Spleen (tissue), 11 donors: ENCODE measurements around the gene KLF2. TPM values are rescaled to one million over a fixed set of nuclear protein-coding genes. Genes with fewer than 3 reads are reported as not detected.

Experiments
- DNase-seq: peaks from one replicate; pipeline ENCODE4 v3.0.0-alpha.2; 2020
- H3K27ac ChIP-seq, 8 donors: fragments of 200-600 bp; sonication (generic) in 7 of 8; 1 replicate in 4 of 8; 2 replicates in 4 of 8; pipeline versions ENCODE4 v1.5.0 to v1.8.0; 2016 to 2021; ENCODE audit warnings: inconsistent platforms in 4 of 8, mild to moderate bottlenecking in 4 of 8, moderate library complexity in 1 of 8
- H3K27me3 ChIP-seq, 7 donors: fragments of 200-600 bp; sonication (generic) in 6 of 7; replicated peaks in 1 of 7; 1 replicate in 4 of 7; 2 replicates in 3 of 7; pipeline versions ENCODE4 v1.5.0 to v1.8.0; 2016 to 2021; ENCODE audit warnings: inconsistent platforms in 3 of 7, mild to moderate bottlenecking in 1 of 7
- H3K36me3 ChIP-seq, 6 donors: fragments of 200-600 bp; sonication (generic) in 5 of 6; 1 replicate in 4 of 6; 2 replicates in 2 of 6; pipeline versions ENCODE4 v1.5.0 to v1.8.0; 2016 to 2021; ENCODE audit warnings: inconsistent platforms in 2 of 6
- H3K4me1 ChIP-seq, 6 donors: fragments of 200-600 bp; sonication (generic) in 5 of 6; 1 replicate in 3 of 6; 2 replicates in 3 of 6; pipeline versions ENCODE4 v1.5.0 to v1.8.0; 2016 to 2021; ENCODE audit warnings: inconsistent platforms in 3 of 6
- H3K4me3 ChIP-seq, 8 donors: fragments of 200-600 bp; sonication (generic) in 7 of 8; 1 replicate in 4 of 8; 2 replicates in 4 of 8; pipeline versions ENCODE4 v1.5.0 to v1.8.0; 2016 to 2021; ENCODE audit warnings: inconsistent platforms in 4 of 8, mild to moderate bottlenecking in 4 of 8, moderate library complexity in 2 of 8
- H3K9me3 ChIP-seq, 8 donors: fragments of 200-600 bp; sonication (generic) in 7 of 8; 1 replicate in 4 of 8; 2 replicates in 4 of 8; pipeline versions ENCODE4 v1.5.0 to v1.8.0; 2016 to 2021; ENCODE audit warnings: inconsistent platforms in 4 of 8
- CTCF ChIP-seq, 11 experiments: fragments of 200-600 bp in 7 of 11; fragments of 450-650 bp in 4 of 11; sonication (generic) in 4 of 11; IDR thresholded peaks in 8 of 11; conservative IDR thresholded peaks in 3 of 11; 1 replicate in 7 of 11; 2 replicates in 4 of 11; pipeline versions ENCODE4 v1.4.0 to v1.8.0; 2016 to 2021; ENCODE audit warnings: antibody characterized with exemption in 11 of 11, inconsistent platforms in 4 of 11, mild to moderate bottlenecking in 1 of 11
- POLR2A ChIP-seq, 3 donors: fragments of 450-650 bp; IDR thresholded peaks; one replicate each; pipeline ENCODE4 v1.5.1; 2017; ENCODE audit warnings: antibody characterized with exemption in 3 of 3, mild to moderate bottlenecking in 1 of 3
- POLR2AphosphoS5 ChIP-seq, 3 donors: sonication (generic); formaldehyde crosslinking; IDR thresholded peaks; one replicate each; pipeline ENCODE4 v1.5.1; 2017; ENCODE audit warnings: antibody characterized with exemption in 3 of 3
- WGBS, 5 donors: extraction: QIAGEN DNeasy Blood & Tissue Kit in 3 of 5; methylation state at CpG; one replicate each; pipeline versions ENCODE4 v1.1.5 to v1.1.7; 2013 to 2018; 5-methylcytosine and 5-hydroxymethylcytosine counted together
- intact Hi-C: fragments of 100-400 bp; cut with DNase I; formaldehyde crosslinking; loops from one replicate; pipeline ENCODE4 v1.15.0; 2023; ENCODE audit warnings: low total_unique reads
- polyA plus RNA-seq, 3 donors: library from polyadenylated mRNA; stranded (reverse); fragments of 200-250 nt; gene quantifications; one replicate each; pipeline ENCODE4 v1.2.1, GENCODE V29; 2013
- total RNA-seq, 7 donors: library from RNA; depleted of rRNA in 3 of 7; stranded (reverse); fragments of >200 nt in 3 of 7; fragmentation: NEBNext Ultra II Directional in 4 of 7; extraction: Animal tissue kit (Norgen Biotek cat#: 25700) in 4 of 7; gene quantifications; one replicate each; pipeline versions ENCODE4 v1.1.0 to v1.2.1, GENCODE V29; 2016 to 2021
- donor health status: healthy with polysubstance abuse.
- donor health status: DM: no; HTN: no; CAD: no; lungs with moderate emphysema.
- donor health status: DM: no; HTN: no; CAD: no.
- donor health status: Bipolar disorder and iron deficiency.
- donor health status: healthy.
- donor health status: DM: no; HTN: no; CAD: no.
- donor health status: DM: yes; HTN: yes; CAD: no.

Gene KLF2
- total and polyA plus RNA-seq, 10 donors = 9.7 to 179 (median 105) TPM

DNA sequence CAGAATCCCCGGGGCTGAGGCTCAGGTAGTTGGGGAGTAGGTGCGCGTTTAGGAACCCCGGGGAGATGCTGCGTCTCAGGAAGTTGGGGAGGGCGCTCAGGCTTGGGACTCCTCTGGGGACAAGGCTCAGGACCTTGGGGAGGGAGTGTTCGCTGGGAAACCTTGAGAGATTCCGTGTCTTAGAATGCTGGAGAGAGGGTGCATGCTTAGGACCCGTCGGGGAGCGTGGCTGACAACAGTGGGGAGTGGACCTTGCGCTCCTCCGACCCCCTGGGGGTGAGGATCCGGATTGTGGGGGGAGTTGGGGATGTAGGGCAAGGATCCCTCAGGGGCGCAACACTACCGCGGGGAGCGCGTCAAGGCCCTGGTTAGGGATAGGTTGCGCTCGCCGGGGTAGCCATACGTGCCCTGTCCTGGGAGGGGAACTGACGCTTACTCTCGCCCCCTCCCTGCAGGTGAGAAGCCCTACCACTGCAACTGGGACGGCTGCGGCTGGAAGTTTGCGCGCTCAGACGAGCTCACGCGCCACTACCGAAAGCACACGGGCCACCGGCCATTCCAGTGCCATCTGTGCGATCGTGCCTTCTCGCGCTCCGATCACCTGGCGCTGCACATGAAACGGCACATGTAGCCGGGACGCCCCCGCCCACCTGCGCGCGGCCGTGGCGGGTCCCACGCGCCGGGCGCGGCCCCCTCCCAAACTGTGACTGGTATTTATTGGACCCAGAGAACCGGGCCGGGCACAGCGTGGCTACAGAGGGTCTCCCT is 2.0 kb downstream of the KLF2 start:
- Histone ChIP-seq H3K27me3 (peaks cover 0 to 4% (median 0%) of the 10 kb centered on the region in 7 donors), H3K27ac (peak overlapping the region; percentile 80 to 99 (median 96)), H3K4me3 (peak overlapping the region; percentile 81 to 98 (median 94)), H3K9me3 (no peaks in the 10 kb centered on the region), H3K4me1 (peaks cover 27 to 87% (median 67%) of the 10 kb centered on the region in 6 donors), H3K36me3 (peaks cover 0 to 46% (median 14%) of the 10 kb centered on the region in 6 donors)
- 23 to 49% (median 35%) methylated on average over 24 to 58 of the region's 58 CpGs for WGBS, 5 donors
- TF ChIP-seq CTCF (IDR thresholded peaks at IDR 0.05 in 8 of 11, conservative IDR thresholded peaks at IDR 0.05 in 3 of 11) (peak in 1 of 11 experiments; percentile 9), POLR2AphosphoS5 (IDR thresholded peaks at IDR 0.05) (peak; percentile 85 to 92 (median 90)), POLR2A (IDR thresholded peaks at IDR 0.05) (no peak)
- intact Hi-C loops = loop anchor here (5.0 kb wide), 1 partner anchor 46 kb away; no protein-coding TSS in a partner anchor
- peak; percentile 89 for DNase-seq

DNA sequence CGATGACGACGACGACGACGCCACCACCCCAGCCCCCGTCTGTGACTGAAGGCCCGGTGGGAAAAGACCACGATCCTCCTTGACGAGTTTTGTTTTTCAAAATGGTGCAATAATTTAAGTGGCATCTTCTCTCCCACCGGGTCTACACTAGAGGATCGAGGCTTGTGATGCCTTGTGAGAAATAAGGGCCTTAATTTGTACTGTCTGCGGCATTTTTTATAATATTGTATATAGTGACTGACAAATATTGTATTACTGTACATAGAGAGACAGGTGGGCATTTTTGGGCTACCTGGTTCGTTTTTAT is 2.5 kb downstream of the KLF2 start:
- Histone ChIP-seq H3K27me3 (peaks cover 0 to 4% (median 0%) of the 10 kb centered on the region in 7 donors), H3K4me3 (peak overlapping the region; percentile 81 to 98 (median 94)), H3K36me3 (peaks cover 0 to 46% (median 14%) of the 10 kb centered on the region in 6 donors), H3K9me3 (no peaks in the 10 kb centered on the region), H3K27ac (peak overlapping the region; percentile 80 to 99 (median 96)), H3K4me1 (peaks cover 27 to 86% (median 66%) of the 10 kb centered on the region in 6 donors)
- no peak for TF ChIP-seq POLR2A (IDR thresholded peaks at IDR 0.05)
- TF ChIP-seq POLR2AphosphoS5 (IDR thresholded peaks at IDR 0.05) = no peak
- no peak for TF ChIP-seq CTCF (IDR thresholded peaks at IDR 0.05 in 8 of 11, conservative IDR thresholded peaks at IDR 0.05 in 3 of 11)
- intact Hi-C loops = loop anchor here (5.0 kb wide), 1 partner anchor 45 kb away; no protein-coding TSS in a partner anchor
- 22 to 60% (median 39%) methylated on average over 14 of the region's 14 CpGs for WGBS, 5 donors
- no peak for DNase-seq

DNA sequence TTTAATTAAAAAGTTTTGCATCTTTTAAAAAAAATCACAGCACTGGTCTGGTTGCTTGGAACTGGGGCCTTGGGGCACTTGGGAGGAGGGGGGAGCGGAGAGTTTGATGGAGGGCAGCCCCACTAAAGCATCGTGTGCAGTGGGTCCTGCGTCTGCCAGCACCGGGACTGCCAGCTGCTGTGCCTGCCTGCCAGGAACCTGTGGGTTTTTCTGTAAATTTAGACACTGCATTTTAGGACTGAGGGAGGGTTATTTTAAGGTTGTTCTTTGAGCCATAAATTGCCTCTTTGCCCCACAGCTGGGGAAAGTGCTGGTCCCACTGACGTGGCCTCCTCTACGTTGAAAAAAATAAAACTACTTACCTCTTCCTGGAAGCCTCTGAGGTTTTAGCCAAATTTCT is 2.9 kb downstream of the KLF2 start:
- no peak for DNase-seq
- TF ChIP-seq POLR2AphosphoS5 (IDR thresholded peaks at IDR 0.05) (peak; percentile 57 to 70 (median 63)), POLR2A (IDR thresholded peaks at IDR 0.05) (peak in 1 of 3 donors; percentile 29), CTCF (IDR thresholded peaks at IDR 0.05 in 8 of 11, conservative IDR thresholded peaks at IDR 0.05 in 3 of 11) (no peak)
- Histone ChIP-seq H3K4me3 (peak overlapping the region; percentile 81 to 98 (median 94)), H3K27ac (peak overlapping the region; percentile 80 to 99 (median 96)), H3K4me1 (peaks cover 27 to 84% (median 64%) of the 10 kb centered on the region in 6 donors), H3K36me3 (peaks cover 0 to 46% (median 14%) of the 10 kb centered on the region in 6 donors), H3K27me3 (peaks cover 0 to 4% (median 0%) of the 10 kb centered on the region in 7 donors), H3K9me3 (no peaks in the 10 kb centered on the region)
- intact Hi-C loops = loop anchor here (5.0 kb wide), 1 partner anchor 45 kb away; no protein-coding TSS in a partner anchor
- WGBS, 5 donors = 12 to 30% (median 21%) methylated on average over 6 of the region's 6 CpGs
